ENCODE data around the gene SLC5A10.

GRCh38 chr17:18994631-18995030, 42.7 kb downstream of the SLC5A10 start:
- TF ChIP-seq CTCF (IDR thresholded peaks at IDR 0.05) (no peak), POLR2A (IDR thresholded peaks at IDR 0.05) (no peak)

Measured in Peyer's patch (tissue), 4 donors.